Measurements from ENCODE around the gene APOBEC3A. TPM values are rescaled to one million over a fixed set of nuclear protein-coding genes. Genes with fewer than 3 reads are reported as not detected.
A peak's percentile ranks its signal among the peaks of the same experiment; 100 is the strongest.

The APOBEC3A gene
- total and polyA plus RNA-seq, 10 of the 15 experiments (the other 5 are each of a cell fraction or from before 2014, with no cell fraction given) = 0.20 TPM; not detected in 9

DNA sequence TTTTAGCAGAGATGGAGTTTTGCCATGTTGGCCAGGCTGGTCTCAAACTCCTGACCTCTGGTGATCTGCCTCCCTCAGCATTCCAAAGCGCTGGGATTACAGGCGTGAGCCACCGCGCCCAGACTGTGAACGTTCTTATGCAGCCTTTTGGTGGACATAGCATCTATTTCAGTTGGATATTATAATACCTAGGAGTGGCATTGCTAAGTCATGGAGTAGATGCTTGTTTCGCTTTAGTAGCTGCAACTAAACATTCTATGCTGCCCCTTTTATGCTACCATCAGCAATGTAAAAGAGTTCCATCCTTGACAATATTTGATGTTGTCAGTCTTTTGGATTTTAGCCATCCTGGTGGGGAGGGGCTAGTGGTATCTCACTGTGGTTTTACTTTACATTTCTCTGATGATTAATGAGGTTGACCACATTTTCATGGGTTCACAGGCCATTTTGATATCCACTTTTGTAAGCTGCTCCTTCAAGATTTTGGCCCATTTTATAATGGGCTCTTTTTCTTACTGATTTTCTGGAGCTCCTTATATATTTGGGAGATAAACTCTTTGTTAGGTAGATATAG, 16.5 kb upstream of the APOBEC3A start:
- no peak for DNase-seq (ENCODE audit: low read depth, low spot score)
- no TSS peak for BruUV-seq (replicated peaks)
- Histone ChIP-seq H3K79me2 (ENCODE audit: control insufficient read depth, insufficient read depth, low read length) (no peaks in the 10 kb centered on the region), H3K9me3 (replicated peaks; ENCODE audit: control insufficient read depth, insufficient read depth, low read length) (no peaks in the 10 kb centered on the region), H3K4me3 (no peak overlapping the region), H3K4me1 (ENCODE audit: control insufficient read depth, insufficient read depth, low read length) (peaks cover 33% of the 10 kb centered on the region), H4K20me1 (ENCODE audit: control insufficient read depth, insufficient read depth) (no peaks in the 10 kb centered on the region), H2AFZ (ENCODE audit: control insufficient read depth, low read depth, low read length) (no peak overlapping the region), H3K4me2 (ENCODE audit: control insufficient read depth, insufficient read depth) (peak overlapping the region; percentile 83; the same call in 1 of the 2 replicates), H3K27ac (ENCODE audit: control insufficient read depth, insufficient read depth) (peak overlapping the region; percentile 64), H3K27me3 (replicated peaks in 1 of 2; ENCODE audit: control insufficient read depth in 2 of 2, insufficient read depth in 2 of 2, low read length in 1 of 2) (no peaks in the 10 kb centered on the region), H3K36me3 (ENCODE audit: control insufficient read depth in 2 of 2, insufficient read depth in 2 of 2, low read length in 1 of 2) (no peaks in the 10 kb centered on the region), H3K9ac (ENCODE audit: control insufficient read depth, insufficient read depth, low read length) (no peak overlapping the region)
- SMC1A ChIA-PET (ENCODE audit: uncharacterized antibody, unreplicated experiment) = interaction anchor here (0.9 to 1.7 kb wide), 13 partner anchors 10 to 208 kb away, joined by 3 to 9 read pairs (median 4); no protein-coding TSS in a partner anchor
- FAIRE-seq = no peak
- peak; percentile 59 for ATAC-seq
- in situ Hi-C loops (cut with MboI) (no loop called here), intact Hi-C loops (cut with micrococcal nuclease; ENCODE audit: unreplicated experiment) (loop anchor here (1.0 to 5.0 kb wide), 2 partner anchors 41 to 67 kb away; partner anchors contain the start of gene APOBEC3B)
- CTCF ChIA-PET = interaction anchor here (0.5 to 3.5 kb wide), 13 partner anchors 10 to 393 kb away, joined by 3 to 24 read pairs (median 4); partner anchors contain the start of gene APOBEC3B
- TF ChIP-seq RUNX3 (IDR thresholded peaks at IDR 0.05; ENCODE audit: low read length) (peak; percentile 93), EED (IDR thresholded peaks at IDR 0.05; ENCODE audit: low read depth) (no peak), YY1 (IDR thresholded peaks at IDR 0.05; ENCODE audit: low read depth, low read length) (0 out of 2 replicates have a peak, but pooled peaks have one; percentile 6), BCL11A (IDR thresholded peaks at IDR 0.05; ENCODE audit: low read depth, low read length) (0 out of 2 replicates have a peak, but pooled peaks have one; percentile 20), CBFB (IDR thresholded peaks at IDR 0.05; ENCODE audit: low read depth) (peak; percentile 27; the same call in 1 of the 2 replicates), SPI1 (IDR thresholded peaks at IDR 0.05; ENCODE audit: borderline replicate concordance, insufficient read depth, low read depth, low read length) (no peak)
- 97% methylated on average over 6 of the region's 6 CpGs for WGBS (ENCODE audit: insufficient coverage, insufficient replicate concordance, low lambda C conversion rate, missing lambda C conversion rate)
- POLR2A ChIA-PET = interaction anchor here (0.6 to 1.2 kb wide), 7 partner anchors 11 to 234 kb away, joined by 3 to 14 read pairs (median 4); partner anchors contain the start of gene CBX6
- RAD21 ChIA-PET (ENCODE audit: unreplicated experiment) = interaction anchor here (1.0 to 3.7 kb wide), 8 partner anchors 11 to 177 kb away, joined by 3 to 23 read pairs (median 5); partner anchors contain the start of genes APOBEC3B, APOBEC3D and CBX6
